Stimulated activated CD8-positive, alpha-beta memory T cell treated with anti-CD3 and anti-CD28 coated beads, Interleukin-15, amount 100 ng/mL, for 4 hours (primary cell): ENCODE data around the gene FER.
"Not testable (repeated sequence)": the region's sequence is repeated elsewhere in the genome, so short reads cannot be mapped to it uniquely, and the experiment has no call there.

ENCODE experiments used
- DNase-seq, 2 donors: peaks; one replicate each; pipeline ENCODE4 v3.0.0-alpha.2; 2020; ENCODE audit warnings: low read depth in 2 of 2

FER gene

DNA sequence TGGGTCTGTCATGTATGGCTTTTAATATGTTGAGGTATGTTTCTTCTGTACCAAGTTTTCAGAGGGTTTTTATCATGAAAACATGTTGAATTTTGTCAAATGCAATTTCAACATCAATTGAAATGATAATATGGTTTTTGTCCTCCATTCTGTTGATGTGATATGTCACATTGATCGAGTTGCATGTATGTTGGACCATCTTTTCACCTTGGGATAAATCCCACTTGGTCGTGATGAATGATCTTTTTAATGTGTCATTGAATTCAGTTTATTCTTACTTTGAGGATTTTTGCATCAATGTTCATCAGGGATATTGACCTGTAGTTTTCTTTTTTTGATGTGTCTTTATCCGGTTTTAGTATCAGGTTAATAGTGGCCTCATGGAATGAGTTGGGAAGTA lies 373.5 kb downstream of the FER start:
- no peak for DNase-seq

DNA sequence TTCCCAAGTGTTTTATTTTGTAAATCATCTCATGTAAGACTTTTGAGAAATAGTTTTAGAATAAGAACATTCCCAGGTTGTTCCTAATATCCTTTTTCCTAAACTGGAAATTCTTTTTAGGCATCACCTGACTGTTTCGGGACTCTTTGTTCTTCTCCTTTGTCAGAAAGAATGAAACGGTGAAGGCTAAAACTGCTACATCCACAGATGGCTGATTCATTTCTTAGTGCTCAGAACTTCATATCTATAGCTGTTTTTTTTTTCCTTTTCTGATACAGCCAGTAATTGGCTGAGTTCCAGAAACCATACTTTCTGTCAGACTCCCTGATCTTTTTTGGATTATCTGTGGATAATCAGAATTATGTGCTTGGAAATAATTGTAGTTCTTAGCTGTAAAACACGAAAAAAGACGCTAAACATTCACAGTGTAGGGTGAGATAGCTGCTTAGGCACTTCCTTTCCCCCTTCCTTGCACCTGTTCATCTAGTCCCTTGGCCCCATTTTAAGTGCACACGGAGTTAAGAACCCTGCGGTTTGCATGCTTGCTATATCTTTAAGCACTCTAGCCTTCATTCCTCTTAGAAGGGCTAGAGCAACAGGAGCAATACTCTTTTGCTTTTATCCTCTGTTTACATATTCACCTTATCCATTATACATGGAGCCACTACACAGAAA lies 378.2 kb downstream of the FER start:
- DNase-seq = no peak

DNA sequence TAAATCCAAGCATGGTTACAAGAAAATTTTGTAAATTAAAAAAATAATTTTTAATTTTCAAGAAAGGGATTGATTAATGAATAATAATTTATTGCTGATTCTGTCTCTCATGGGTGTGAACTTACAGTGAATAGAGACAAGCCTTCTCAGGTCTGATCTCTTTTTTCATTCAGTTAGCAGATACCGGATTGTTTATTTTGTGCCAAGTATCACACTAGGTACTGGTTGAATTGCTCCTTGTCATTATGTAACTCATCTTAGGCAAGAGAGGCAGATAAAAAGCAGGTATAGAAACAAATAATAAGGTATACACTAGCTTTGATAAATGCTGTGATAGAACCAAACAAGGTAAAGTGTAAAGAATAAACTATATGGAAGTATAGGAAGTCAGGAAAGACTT lies 378.8 kb downstream of the FER start:
- no peak for DNase-seq

DNA sequence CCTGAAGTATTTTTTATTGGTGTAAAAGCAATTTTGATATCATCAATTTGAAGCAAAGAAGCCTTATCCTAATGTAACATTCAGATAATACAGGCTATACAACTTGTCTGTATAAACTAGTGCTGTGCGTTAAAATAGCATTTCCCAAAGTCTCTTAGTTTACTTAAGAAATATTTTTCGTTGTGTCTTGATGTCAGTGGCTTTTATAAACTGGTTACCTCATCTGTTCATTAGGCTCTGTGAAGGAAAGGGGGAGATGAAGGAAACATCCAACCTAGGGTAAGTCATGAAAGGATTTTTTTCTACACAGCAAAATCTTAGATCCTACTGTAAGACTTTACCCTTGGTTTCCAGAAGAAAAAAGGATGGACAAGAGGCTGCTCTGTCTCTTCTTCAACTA lies 389.2 kb downstream of the FER start:
- no peak for DNase-seq

DNA sequence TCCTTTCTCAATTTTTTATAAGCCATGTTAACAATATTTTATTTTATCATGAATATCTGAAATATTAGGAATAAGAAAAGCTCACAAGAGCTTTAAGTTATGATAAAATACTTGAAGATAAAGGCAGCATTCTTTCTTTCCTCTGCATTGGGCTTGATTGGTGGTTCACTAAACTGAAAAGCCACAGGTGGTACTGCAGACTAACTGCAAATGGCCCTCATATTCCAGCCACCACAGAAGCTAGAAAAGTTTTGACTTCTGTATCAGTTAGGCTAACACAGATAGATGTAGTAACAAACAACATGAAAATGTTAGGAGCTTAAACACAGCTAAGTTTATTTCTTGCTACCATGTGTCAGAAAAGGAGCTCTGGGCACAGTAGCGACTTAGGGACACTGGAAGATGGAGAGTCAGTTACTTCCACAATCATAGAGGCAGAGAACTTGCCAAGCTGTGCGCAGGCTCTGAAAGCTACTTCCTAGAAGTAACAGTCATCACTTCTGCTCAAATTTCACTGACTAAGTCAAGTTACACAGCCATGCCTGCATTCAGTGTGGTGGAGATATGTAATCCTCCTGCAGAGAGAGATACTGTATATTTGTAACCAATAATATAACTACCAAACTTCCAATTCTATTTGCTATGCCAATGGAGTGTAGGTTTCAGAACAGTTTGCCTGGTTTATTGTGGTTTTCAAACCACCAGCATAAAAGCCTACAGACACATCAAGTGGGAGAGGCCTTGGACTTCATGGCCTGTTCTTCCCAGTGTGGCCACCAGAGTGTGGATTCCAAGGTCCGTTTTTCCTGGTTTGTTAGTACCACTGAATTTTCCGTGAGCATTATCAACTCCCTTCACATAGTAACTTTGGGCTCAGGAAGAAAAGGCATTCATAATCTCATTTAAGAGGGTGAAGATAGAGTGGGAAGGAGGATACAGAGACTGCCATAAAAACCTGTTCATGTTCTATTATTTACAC lies 393.8 kb downstream of the FER start:
- no peak for DNase-seq

DNA sequence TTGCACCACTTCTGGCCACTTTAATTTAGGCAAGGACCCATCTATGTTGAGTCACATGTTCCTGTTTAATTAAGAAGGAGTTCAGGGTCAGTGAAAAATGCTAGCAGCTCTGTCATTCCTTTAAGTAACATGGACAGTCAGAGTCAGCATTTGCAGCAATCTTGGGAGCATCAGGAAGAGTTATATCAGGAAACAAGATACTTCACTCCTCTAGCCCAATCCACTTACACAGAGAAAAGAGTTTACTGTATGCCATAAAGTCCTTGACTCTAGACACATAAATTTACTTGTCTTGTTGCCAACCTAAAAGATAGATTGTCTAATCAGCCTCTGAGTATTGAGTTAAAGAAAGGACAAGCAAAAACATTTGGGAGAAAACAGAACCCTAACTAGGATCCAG lies 395.3 kb downstream of the FER start:
- DNase-seq = no peak

DNA sequence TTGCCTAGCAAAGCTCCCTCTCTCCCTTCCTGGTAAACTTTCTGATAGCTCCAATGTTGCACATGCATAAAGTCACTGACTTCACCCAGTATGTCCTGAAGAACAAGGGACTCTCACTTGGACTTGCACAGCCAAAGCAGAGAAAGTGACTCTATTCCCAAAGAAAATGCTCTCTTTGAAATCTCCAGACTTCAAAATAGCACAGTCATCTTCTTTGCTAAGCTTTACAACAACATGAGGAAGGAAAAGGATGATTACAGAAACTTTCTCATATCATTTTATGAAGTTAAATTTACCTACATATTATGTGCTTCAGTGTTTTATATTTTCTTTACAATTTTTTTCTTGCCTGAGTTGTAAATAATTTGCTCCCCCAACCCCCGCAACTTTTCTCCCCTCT lies 397.4 kb downstream of the FER start:
- DNase-seq = no peak

DNA sequence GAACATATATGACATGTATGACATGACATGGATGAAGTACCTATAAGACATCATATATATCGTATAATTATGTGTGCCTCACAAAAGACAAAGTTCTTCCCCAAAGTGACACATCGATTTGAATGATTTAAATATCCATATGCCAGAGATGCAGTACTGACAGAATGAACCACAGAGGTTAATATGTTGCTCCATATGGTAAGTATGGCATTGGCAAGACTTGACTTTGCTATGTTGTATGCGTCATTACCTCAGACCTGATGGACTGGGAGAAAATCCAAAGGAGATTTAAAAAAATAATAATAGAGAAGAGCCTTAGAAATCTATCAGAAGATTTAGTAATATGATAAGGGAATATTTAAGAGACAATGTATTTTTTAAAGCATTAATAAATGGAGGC lies 398.9 kb downstream of the FER start:
- no peak for DNase-seq

DNA sequence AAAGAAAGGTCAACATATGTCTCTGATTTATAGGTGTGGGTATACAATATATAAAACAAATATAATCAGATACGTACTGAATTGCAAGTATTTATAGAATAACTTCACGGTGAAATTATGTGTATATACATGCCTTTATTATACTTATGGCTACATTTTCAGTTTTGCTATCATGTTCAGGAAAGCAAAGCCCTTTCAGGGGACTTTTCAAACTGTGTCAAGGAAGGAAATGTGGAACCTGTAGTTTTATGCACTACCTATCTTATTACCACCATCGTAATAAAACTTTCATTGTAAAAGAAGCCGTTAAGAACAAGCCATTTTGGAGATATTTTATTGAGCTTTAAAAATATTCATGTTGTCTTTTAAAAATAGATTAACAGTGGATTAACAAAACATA lies 404.9 kb downstream of the FER start:
- no peak for DNase-seq

DNA sequence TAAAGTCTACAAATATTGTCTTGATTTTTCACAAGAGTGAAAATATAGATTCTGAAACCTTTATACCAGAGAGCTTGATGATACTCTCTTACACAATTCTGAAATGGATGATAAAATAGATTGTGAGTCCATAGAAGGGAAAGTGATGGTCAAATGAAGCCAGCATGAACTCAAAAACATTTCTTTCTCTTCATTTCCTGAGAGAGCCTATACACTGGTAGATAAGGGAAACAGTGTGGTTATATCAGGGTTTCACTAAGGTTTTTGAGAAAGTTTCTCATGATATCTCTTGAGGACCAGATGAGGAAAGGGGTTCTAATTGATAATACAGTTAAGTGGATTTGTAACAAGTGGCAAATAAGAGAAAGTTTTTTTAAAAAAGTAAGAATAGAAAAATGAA lies 407.9 kb downstream of the FER start:
- no peak for DNase-seq

DNA sequence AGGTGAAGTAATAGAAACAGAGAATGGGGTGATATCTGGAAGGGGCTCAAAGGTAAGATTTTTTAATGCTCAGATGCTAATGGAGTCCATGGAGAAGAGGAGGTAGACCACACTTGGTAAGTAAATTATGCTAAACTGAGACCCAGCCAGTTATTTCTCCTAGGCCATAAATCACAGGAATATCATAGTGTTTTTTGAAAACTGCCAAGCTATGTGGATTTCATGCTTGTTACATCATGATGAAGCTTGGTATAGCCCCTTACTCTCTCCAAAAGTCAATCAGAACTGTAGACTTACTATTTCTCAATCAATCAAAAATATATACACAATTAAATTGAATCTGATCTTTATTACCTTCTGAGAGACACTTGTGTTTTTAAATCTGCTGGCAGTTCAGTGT lies 409.2 kb downstream of the FER start:
- no peak for DNase-seq

DNA sequence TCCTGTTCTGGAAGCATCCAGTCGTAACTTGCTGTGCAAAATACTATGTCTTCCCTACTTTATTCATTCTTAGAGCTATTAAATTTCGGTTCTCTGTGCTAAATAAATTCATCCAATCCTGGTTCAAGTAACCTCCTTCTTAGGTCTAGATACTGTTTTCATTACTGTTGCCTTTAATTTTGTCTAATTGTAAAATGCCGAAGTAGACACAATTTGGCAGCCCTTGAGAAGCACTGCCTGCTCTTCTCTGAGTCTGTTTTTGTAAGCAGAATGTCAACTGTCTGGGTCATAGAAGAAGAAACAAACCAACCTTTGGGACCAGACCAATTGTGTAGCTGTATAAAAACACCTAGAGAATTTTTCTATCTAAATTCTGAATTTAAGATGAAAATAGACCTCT lies 412.8 kb downstream of the FER start:
- DNase-seq = no peak

DNA sequence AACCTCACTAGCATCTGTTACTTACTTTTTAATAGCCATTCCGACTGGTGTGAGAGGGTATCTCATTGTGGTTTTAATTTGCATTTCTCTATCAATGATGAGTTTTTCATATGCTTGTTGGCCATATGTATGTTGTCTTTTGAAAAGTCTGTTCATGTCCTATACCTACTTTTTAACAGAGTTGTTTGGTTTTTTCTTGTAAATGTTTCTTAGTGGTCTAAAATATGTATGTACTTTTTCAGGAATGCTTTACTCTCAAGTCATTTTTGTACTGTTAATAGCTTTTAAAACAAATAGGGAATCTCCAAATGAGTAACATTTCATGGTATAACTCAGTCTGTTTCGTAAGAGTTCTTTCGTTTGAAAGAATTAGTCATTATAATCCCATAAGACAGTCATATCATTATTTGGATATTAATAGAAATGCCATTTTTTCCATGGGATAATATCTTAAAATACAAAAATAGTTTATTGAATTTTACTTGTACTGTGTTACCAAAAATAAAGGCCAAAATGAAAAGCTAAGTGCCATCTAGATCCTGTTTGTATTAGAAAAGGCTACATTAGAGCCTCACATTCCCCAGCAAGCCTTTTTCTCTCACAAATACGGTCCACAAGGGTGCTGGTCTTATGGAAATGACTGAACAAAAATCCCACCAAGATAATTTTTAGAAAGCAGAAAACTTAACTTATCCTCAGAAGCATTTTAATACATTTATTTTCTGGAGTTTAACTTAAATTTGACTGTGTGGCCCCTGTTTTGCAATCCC lies 414.4 kb downstream of the FER start:
- no peak for DNase-seq

DNA sequence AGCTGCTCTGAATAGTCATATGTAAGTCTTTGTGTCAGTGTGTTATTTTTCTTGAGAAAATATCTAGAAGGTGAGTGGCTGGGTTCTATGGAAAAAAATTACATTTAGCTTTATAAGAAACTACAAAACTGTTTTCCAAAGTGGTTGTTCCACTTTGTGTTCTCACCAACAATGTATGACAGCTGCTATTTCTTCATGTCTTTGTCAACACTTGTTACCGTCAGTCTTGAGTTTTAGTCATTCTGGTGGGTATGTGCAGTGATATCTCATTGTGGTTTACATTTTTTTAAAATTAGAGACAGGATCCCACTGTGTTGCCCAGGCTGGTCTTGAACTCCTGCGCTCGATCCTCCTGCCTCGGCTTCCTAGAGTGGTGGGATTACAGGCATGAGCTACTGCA lies 415.6 kb downstream of the FER start:
- no peak for DNase-seq

DNA sequence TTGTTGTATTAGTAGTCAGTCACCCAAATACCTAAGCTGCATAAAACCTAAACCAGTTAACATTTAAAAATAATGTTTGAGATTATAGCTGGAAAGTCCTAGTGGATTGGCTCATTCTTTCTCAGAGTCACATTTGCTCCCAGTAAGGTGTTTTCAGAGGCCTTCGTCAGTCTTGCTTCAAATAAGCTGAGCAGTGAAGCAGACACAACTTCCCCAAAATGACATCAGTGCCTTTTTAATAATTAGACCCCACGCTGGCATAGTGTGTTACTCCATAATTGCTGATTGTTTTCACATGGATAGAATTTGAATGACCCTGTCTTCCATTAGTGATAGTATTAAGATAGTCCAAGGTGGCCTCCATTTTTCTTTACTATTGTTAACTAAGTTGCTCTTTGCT lies 416.3 kb downstream of the FER start:
- DNase-seq = no peak

DNA sequence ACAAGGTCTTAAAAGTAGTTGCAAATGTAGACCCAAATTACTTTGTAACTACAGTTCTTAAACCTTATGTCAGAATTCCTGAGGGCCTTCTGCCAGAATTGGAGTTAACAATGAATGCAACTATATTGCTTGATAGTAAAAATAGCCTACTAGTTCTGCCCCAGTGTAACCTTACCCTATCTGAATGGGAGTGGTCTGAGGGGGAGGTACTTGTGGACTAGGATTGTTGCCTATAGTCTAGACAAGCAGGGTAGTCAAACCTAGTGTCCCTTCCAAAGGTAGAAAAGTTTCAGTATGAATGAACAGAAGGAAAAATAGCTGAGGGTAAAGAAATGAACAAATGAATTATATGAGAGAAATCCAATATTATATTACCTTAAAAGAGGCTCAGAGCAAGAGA lies 419.9 kb downstream of the FER start:
- DNase-seq = no peak

DNA sequence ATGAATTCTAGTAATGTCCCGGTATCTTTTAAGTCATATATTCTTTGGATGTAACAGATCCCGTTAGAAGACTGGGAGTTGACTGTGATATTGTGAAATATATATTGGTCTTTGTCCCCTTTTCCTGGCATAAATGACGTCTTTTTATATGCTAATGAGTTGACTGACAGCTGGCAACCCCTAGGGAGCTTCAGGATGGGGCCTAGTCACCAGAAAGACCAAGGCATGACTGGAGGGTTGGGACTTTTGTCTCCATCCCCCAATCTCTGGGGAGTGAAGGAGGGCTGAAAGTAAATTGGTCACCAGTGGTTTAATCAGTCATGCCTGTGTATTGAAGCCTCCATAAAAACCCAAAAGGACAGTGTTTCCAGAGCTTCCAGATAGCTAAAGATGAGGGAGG lies 420.5 kb downstream of the FER start:
- DNase-seq = no peak

DNA sequence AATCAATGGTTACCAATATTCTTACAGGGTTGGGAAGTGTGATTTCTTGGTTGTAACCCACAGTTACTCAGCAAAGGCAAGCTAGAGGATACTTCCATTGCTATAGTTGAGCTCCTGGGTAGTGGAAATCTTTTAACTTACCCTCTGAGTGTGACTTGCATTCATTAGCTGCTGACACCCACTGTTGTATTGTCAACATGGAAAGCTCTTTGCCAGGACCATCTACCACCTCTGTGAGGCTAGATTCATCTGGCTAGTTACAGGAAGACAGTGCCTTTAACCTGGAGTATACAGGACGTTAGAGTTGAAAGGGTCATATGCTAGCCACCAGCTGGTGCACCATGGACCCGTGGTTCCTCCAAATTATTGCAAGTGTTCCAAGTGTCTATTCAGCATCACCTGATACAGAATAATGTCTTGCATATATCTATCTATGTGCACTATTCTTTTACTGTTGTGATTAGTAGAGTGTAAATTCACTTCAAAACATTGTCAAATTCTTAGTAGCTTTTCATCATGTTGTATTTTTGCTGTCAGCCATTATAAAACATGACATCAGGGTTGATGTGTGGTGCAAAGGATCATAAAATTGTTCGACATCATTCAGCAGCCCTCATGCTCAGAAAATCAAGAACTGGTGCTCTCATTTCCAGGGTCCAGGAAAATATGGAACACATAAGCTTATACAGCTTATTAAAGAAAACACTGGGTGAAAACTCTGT lies 423.1 kb downstream of the FER start:
- no peak for DNase-seq

DNA sequence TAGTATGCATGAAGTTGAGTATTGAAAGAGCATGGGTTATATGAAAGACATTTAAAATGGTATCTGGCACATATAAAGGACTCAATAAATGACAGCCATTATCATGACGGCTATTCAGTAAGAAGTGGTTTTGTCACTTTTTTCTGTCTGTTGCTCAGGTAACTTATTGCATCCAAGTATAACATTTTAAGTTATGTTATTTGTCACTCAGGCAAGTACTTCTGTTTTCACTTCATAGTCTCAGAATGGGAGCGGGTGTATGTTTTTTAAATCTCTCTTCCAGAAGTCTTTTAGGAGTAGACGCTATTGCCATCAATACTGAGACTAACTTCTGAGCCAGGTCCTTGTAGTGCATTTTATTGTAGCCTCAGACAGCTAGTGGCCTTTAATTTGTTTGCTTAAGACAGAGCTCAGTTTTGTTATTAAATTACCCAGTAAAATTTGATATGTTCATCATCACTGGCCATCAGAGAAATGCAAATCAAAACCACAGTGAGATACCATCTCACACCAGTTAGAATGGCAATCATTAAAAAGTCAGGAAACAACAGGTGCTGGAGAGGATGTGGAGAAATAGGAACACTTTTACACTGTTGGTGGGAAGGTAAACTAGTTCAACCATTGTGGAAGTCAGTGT lies 423.9 kb downstream of the FER start:
- not testable (repeated sequence) for DNase-seq

DNA sequence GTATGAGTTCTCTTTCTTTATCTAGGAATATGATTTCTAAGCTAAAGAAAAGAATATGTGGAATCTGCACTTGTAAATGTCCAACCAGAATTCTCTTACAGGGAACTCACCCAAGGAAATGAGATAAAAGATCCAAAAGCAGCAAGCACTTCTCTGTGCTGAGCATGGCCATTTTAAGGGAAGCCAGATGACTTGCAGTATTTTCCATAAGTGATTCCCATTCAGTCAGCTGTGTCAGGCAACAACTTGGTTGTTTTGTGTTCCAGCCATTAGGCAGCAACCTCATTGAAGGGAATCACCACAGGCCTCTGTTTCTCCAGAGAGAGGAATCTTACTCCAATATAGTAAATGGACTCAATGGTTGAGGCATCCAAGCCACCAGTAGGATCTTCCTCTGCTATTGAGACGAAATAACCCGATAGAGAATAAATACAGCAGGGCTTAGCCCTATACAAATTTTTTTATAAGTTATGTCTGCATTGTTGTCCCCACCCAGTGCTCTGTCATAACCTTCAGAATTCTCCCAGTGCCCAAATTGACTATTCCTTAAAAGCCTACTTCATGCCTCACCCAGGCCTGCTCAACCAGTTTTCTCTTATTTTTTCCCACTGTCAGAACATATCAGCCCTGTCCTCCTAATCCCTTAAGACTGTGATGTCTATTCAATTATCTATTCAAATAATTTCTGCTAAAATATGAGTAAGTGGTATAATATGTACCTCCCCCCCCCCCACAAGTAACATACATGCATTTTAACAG lies 425.5 kb downstream of the FER start:
- DNase-seq = no peak

DNA sequence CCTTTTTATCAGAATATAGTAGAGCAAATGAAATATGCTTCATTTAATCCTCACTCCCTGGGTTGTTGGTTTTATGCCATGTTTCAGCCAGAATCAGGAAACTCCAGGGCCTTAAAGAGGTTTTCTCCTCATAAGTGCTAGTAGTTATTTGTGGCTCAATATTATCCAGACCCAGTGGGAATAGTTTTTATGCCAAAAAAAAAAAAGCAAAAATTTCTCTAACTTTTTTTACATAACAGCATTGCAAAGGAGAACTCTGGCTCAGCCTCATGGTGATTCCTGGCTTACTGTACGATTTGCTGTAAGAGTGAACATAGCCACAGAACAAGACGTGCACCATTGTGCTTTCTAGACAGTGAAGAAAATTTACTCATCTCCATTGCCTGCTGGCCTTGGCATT lies 429.5 kb downstream of the FER start:
- DNase-seq = no peak
